ENCODE measurements around the gene GNL1. TPM values are rescaled to one million over a fixed set of nuclear protein-coding genes. Genes with fewer than 3 reads are reported as not detected.

GNL1 gene
- total RNA-seq, 4 donors from 2014 or later: 18.9 to 46.0 (median 38.3) TPM

- TF ChIP-seq, protein P1, sequence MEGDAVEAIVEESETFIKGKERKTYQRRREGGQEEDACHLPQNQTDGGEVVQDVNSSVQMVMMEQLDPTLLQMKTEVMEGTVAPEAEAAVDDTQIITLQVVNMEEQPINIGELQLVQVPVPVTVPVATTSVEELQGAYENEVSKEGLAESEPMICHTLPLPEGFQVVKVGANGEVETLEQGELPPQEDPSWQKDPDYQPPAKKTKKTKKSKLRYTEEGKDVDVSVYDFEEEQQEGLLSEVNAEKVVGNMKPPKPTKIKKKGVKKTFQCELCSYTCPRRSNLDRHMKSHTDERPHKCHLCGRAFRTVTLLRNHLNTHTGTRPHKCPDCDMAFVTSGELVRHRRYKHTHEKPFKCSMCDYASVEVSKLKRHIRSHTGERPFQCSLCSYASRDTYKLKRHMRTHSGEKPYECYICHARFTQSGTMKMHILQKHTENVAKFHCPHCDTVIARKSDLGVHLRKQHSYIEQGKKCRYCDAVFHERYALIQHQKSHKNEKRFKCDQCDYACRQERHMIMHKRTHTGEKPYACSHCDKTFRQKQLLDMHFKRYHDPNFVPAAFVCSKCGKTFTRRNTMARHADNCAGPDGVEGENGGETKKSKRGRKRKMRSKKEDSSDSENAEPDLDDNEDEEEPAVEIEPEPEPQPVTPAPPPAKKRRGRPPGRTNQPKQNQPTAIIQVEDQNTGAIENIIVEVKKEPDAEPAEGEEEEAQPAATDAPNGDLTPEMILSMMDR (IDR thresholded peaks at IDR 0.05; ENCODE audit: low read depth): no peak
Measured at GRCh38 chr6:30515944-30516753, 40.1 kb downstream of the GNL1 start.

- TF ChIP-seq, protein P1 (IDR thresholded peaks at IDR 0.05; ENCODE audit: low read depth): no peak
Measured at GRCh38 chr6:30515106-30515505, 41.2 kb downstream of the GNL1 start.

DNA sequence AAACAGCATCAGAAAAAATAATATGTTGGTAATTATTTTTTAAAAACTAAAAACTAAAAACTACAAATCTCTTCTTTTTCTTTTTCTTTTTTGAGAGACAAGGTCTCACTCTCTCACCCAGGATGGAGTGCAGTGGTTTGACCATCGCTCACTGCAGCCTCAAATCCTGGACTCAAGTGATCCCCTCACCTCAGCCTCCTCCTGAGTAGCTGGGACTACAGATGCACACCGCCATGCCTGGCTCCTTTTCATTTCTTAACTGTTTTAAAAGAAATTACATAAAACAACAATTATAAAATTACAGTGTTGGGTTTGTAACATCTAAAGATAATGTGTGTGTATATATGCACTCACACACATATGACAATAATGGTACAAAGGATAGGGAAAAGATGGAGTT is 42.8 kb downstream of the GNL1 start:
- TF ChIP-seq, protein P1 (IDR thresholded peaks at IDR 0.05; ENCODE audit: low read depth): no peak

- TF ChIP-seq, protein P1 (IDR thresholded peaks at IDR 0.05; ENCODE audit: low read depth): no peak
Measured at GRCh38 chr6:30511169-30511546, 45.1 kb downstream of the GNL1 start.

- TF ChIP-seq, protein P1 (IDR thresholded peaks at IDR 0.05; ENCODE audit: low read depth): no peak
Measured at GRCh38 chr6:30510419-30511168, 45.7 kb downstream of the GNL1 start.

GRCh38 chr6:30508890-30509736 is 47.2 kb downstream of the GNL1 start:
- TF ChIP-seq, protein P1 (IDR thresholded peaks at IDR 0.05; ENCODE audit: low read depth): no peak
